Activated CD4-positive, alpha-beta T cell treated with anti-CD3 and anti-CD28 coated beads, Interleukin-2, Interleukin-4, amounts not matched to agents 100 ng/mL and 50 ng/mL, durations not matched to agents 16 hours and 8 hours (primary cell): ENCODE results near the gene IFNL2.
"Not testable (repeated sequence)": the region's sequence is repeated elsewhere in the genome, so short reads cannot be mapped to it uniquely, and the experiment has no call there.

Experiments
- DNase-seq: peaks from one replicate; pipeline ENCODE4 v3.0.0-alpha.2; 2020; ENCODE audit warnings: low spot score

IFNL2 gene

GRCh38 chr19:39297931-39298634 lies 29.9 kb downstream of the IFNL2 start:
- DNase-seq, result peak; percentile 74

GRCh38 chr19:39299404-39299803 lies 31.2 kb downstream of the IFNL2 start:
- DNase-seq, result peak; percentile 58

- DNase-seq, result no peak
Measured at GRCh38 chr19:39299832-39300231, 31.6 kb downstream of the IFNL2 start.

DNA sequence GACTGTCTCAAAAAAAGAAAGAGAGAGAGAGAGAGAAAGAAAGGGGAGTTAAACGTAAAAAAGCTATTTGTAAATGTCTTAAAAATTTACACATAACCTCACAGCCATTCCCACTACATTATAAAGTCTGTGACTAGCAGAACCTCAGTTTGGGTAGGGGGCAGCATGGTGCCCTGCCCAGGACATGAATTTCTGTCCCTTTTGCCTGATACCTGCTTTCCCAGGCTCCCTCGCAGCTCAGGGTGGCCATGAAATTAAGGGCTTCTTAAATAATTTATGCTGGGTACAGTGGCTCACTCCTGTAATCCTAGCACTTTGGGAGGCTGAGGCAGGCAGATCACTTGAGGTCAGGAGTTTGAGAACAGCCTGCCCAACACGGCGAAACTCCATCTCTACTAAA lies 32.8 kb downstream of the IFNL2 start:
- no peak for DNase-seq

- no peak for DNase-seq
Measured at GRCh38 chr19:39301562-39301961, 33.4 kb downstream of the IFNL2 start.

DNA sequence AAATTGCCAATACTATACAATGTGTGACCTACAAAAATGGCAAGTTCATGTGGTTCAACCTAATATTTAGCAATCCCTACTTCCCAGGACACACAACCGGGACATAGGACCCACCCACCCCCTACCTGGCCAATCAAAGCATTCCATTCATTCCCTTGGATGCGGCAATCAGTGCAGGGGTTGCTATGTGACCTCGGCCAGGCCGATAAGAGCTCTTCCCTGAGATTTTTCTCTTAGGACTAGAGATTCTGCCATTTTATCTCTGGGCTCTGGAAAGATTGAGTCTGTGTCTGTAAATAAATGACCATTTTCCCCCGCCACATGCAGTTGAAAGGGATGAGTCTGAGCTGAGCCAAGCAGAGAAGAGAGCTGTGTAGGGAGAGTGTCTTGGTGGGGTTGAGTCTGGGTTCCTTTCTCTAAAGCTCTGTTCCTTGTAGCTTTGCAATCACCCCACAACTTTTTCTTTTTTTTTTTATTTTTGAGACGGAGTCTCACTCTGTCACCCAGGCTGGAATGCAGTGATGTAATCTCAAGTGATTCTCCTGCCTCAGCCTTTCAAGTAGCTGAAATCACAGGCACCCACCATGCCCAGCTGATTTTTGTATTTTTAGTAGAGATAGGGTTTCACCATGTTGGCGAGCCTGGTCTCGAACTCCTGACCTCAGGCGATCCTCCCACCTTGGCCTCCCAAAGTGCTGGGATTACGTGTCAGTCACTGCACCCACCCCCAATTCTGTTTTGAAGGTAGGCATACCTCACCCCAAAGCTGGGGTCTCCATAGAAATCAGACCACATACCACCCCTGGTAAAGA lies 35.4 kb downstream of the IFNL2 start:
- DNase-seq, result no peak

DNA sequence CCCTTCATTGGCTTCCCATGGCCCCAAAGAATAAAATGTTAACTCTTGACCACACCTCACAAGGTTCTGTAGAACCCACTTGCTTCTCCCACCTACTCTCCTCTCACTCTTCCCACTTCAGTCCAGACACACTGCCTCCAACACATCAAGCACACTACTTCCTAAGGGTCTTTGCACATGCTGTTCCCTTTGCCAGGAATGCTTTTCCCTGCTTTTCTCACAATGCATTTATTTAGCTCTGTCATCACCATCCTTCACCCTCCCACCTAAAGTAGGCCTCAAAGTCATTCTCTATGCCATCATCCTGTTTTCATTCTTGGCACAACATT lies 36.0 kb downstream of the IFNL2 start:
- DNase-seq, result no peak

- no peak for DNase-seq
Measured at GRCh38 chr19:39304701-39305571, 36.7 kb downstream of the IFNL2 start.

DNA sequence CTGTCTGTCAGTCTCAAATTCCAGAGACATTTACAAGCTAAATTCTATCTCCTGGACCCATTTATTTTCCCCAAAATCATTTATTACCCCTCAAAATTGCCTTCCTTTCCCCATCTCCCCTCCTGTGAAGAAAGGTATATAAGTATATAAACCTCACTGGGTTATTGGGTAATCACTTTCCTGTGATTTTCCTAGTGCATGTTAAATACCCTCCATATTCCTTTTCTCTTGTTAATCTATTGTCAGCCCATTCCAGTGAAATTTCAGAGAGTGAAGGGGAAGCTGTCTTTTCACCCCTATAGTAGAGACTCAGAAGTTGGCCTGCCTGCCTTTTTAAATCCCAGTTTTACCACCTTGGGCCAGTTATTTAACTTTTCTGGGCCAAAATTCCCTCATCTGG lies 37.9 kb downstream of the IFNL2 start:
- DNase-seq, result no peak

DNA sequence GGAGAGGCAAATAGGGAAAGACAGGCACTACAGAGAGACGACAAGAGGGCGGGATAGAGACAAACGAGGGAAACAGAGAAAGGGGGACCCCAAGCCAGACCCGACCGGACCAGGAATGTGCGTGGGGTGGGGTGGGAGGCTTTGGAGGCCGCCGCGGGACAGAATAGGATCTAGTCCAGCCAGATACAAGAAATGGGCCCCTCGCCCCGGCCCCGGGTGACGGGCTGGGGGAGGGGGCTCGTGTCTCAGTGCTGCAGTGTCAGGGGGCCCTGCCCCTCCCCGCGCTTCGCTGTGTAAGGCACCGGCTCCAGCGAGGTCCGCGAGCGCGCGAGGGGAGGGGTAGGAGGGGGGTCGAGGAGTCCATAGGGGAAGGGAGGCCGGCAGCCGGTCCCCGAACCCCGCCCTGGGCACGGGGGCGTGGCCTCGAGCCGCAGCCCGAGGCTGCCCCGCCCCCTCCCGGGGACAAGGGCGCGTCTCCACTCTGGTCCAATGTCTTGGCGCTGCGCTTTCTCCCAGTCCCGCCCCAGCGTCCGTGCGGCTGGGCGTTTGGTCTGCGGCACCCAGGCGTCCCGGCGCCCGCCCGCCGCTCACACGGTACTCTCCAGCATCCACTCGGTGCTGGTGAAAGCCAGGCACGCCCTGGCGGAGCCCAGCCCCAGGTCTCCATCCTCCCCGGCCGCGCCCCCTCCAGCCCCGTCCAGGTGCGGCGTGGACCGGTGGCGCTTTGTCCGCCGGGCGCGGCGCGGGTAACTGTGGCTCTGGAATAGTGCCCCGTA lies 39.0 kb downstream of the IFNL2 start:
- no peak for DNase-seq

DNA sequence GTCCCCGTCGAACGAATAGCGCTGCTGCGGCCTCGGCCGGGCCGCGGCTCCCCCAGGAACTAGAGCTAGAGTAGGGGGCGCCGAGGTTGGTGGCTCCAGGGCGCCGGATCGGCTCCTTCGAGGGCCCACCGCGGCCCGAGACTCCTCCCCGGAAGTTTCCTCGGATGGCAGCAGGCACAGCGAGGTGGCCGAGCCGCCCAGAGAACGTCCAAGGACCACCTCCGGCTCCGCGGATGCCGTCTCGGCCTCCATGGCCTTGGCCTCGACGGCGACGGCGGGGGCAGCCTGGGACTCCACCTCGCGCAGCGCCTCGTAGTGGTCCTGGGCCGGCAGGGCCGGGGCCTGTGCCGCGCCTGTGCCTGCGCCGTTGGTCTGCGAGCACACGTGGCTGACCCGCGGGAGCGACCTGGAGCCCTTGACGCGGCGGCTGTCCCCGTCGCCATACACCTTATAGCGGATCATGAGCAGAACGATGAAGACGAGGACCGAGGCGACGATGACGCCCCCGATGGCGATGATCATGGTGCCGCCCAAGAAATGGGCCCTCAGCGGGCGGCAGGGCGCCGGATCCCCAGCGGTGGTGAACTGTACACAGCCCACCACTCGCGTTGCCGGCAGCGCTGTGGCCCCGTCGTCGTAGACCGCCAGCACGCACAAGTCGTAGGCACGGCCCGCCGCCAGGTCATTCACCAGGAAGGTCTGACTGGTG lies 39.8 kb downstream of the IFNL2 start:
- no peak for DNase-seq

DNA sequence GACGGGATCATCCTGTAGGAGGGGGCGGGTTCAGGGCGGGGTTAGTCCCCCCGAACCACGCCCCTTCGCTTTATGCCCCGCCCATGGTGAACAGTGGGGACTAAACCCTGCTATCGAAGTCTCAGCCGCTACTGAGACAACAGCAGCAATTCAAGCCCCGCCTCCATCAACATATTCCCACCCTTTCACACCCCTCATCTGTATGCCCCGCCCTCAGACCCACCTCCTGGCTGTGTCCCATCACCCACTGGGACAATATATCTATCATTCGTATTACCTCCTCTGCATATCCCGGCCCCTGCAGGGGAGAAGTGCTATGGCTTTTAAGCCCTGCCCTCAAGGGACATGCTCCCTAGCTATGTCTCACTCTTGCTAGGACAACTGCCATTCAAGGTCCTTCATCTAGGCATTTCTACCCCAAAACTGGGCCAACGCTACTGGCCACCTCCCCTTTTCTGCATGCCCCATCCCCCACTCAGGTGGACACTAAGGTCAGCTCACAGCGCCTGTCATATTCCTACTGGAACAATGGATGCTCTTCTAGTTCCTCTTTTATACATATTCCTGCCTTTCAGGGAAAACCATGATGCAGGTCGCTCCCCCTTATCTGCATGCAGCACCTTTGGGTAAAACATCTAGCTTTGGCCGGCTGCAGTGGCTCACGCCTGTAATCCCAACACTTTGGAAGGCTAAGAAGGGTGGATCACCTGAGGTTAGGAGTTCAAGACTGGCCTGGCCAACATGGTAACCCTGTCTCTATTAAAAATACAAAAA lies 40.5 kb downstream of the IFNL2 start:
- DNase-seq, result no peak

DNA sequence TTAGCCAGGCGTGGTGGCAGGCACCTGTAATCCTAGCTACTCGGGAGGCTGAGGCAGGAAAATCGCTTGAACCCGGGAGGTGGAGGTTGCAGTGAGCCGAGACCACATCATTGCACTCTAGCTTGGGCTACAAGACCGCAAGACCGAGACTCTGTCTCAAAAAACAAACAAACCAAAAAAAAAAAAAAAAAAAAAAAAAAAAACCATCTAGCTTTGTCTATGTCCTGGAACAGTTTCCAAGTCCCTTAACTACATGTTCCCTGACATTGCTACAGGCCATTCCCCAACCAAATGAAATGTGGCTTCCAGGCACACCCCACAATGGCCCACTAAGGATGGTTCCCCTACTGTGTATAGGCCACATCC lies 41.1 kb downstream of the IFNL2 start:
- DNase-seq, result not testable (repeated sequence)

- no peak for DNase-seq
Measured at GRCh38 chr19:39310558-39311311, 42.5 kb downstream of the IFNL2 start.

DNA sequence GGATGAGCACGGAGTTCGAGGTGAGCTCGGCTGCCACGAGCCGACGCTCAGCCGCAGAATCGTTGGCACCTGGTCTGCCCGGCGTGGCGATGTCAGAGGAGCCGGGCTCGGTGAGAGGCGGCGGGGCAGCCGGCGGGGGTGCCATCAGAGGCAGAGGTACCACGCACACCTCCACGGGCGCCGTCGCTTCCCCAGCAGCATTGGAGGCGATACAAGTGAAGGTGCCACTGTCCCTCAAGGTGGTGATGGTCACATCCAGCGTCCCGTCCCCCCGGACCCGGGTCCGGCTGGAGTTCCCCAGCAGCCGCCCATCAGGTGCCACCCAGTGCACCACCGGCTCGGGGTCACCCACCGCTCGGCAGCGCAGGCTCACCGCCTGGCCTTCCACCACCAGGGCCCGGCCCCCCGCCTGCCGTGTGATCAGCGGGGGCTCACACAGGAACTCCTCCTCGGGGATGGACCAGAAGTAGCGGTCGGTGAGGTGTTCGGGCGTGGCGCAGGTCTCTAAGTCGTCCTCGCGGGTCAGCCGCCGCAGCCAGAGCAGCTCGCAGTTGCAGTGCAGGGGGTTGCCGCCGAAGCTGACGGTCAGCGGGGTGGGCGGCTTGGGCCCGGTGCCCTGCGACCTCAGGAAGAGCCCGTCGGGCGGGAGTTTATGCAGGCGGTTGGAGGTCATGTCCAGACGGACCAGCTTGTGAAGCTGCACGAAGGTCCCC lies 46.0 kb downstream of the IFNL2 start:
- DNase-seq, result no peak

DNA sequence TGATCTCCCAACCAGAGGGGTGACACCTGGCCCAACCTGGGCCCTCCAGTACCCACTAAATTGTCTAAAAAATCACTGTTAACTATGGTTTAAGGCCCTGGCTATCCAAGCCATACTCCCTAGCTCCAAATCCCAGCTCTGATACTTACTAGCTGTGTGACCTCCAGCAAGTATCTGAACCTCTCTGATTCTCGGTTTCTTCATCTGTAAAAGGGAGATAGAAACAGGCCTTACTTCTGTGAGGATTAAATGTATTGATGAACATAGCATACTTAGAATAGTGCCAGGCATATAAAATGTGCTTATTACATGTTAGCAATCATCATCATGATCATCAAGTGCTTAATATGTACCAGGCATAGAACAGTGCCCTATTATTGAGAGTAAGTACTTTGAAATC lies 47.7 kb downstream of the IFNL2 start:
- no peak for DNase-seq

- DNase-seq, result no peak
Measured at GRCh38 chr19:39316627-39317321, 48.6 kb downstream of the IFNL2 start.

DNA sequence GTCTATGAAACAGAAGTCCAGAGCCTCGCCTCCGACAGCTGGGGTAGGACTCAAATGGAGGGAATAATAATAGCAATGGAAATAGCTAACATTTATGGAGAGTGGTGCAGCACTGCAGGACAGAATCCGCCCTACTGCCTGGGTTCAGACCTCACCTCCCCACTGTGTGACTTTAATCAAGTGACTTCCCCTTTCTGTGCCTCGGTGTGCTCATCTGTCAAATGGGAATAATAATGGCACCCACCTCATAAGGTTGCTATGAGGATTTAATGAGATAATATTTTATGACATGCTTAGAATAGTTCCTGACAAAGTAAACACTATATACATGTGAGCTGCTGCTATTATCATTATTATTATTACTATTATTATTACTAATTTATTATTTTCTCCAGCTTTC lies 49.3 kb downstream of the IFNL2 start:
- DNase-seq, result no peak

GRCh38 chr19:39318071-39318470 lies 49.9 kb downstream of the IFNL2 start:
- DNase-seq, result no peak
